ENCODE data around the gene POU3F1.

GRCh38 chr1:38076455-38076854 lies 29.9 kb upstream of the POU3F1 start:
- no peak for TF ChIP-seq EZH2phosphoT487 (conservative IDR thresholded peaks at IDR 0.05; ENCODE audit: low read length)
- TF ChIP-seq CTCF (IDR thresholded peaks at IDR 0.05; ENCODE audit: insufficient read depth, low read length, poor library complexity, severe bottlenecking): no peak

Measured in SU-DHL-6 (cell line).